WTC11 (cell line): ENCODE measurements around the gene AGPAT4. TPM values are rescaled to one million over a fixed set of nuclear protein-coding genes. Genes with fewer than 3 reads are reported as not detected.

Source experiments
- ATAC-seq: fragments of 200-7000 bp; cut with Tn5 transposase; 2 replicates; pipeline ENCODE4 v1.10.0; 2021; ENCODE audit warnings: mild to moderate bottlenecking, moderate library complexity
- CTCF ChIA-PET: fragments of 300-600 bp; sonication (Branson Sonifier 250); formaldehyde crosslinking; loops from one replicate; lab custom pipeline; 2021; ENCODE audit warnings: antibody characterized with exemption; lab: Charles Lee
- POLR2A ChIA-PET: fragments of 350-600 bp; sonication (Branson Sonifier 250); formaldehyde crosslinking; loops from one replicate; lab custom pipeline; 2021; ENCODE audit warnings: antibody characterized with exemption; lab: Charles Lee
- DNase-seq: peaks from one replicate; pipeline ENCODE4 v3.0.0; 2021; ENCODE audit warnings: low spot score
- H3K27ac Mint-ChIP-seq: 2 replicates; pipeline ENCODE4 v1.8.0; 2021; ENCODE audit warnings: mixed read lengths
- H3K27me3 Mint-ChIP-seq: 2 replicates; pipeline ENCODE4 v1.8.0; 2021; ENCODE audit warnings: low read depth, mild to moderate bottlenecking, moderate library complexity, mixed read lengths
- H3K36me3 Mint-ChIP-seq: 2 replicates; pipeline ENCODE4 v1.8.0; 2021; ENCODE audit warnings: mixed read lengths
- H3K4me1 Mint-ChIP-seq: 2 replicates; pipeline ENCODE4 v1.8.0; 2022; ENCODE audit warnings: mixed read lengths
- H3K4me3 Mint-ChIP-seq: 2 replicates; pipeline ENCODE4 v1.8.0; 2021; ENCODE audit warnings: mild to moderate bottlenecking, moderate library complexity, mixed read lengths
- H3K9me3 Mint-ChIP-seq: 2 replicates; pipeline ENCODE4 v1.8.0; 2021; ENCODE audit warnings: mixed read lengths
- CREM ChIP-seq: sonication (generic); formaldehyde crosslinking; IDR thresholded peaks from 2 replicates; pipeline ENCODE4 v1.8.1; 2022; ENCODE audit warnings: mild to moderate bottlenecking, missing genetic modification reagents, moderate library complexity
- FOXP1 ChIP-seq: sonication (generic); formaldehyde crosslinking; IDR thresholded peaks from 2 replicates; pipeline ENCODE4 v1.8.0; 2022; ENCODE audit warnings: missing genetic modification reagents, mild to moderate bottlenecking, moderate library complexity, borderline replicate concordance
- IRF2 ChIP-seq: sonication (generic); formaldehyde crosslinking; IDR thresholded peaks from 2 replicates; pipeline ENCODE4 v1.8.0; 2022; ENCODE audit warnings: low read depth, missing genetic modification reagents, borderline replicate concordance
- MXD4 ChIP-seq: fragments of 250-450 bp; sonication (Bioruptor Pico); IDR thresholded peaks from 2 replicates; pipeline ENCODE4 v1.8.0; 2021; ENCODE audit warnings: mild to moderate bottlenecking, moderate library complexity, borderline replicate concordance
- NFATC4 ChIP-seq: fragments of 250-450 bp; sonication (Bioruptor Pico); IDR thresholded peaks from 2 replicates; pipeline ENCODE4 v1.9.0; 2021; ENCODE audit warnings: mild to moderate bottlenecking
- NR2C2 ChIP-seq: sonication (generic); formaldehyde crosslinking; IDR thresholded peaks from 2 replicates; pipeline ENCODE4 v1.8.0; 2022; ENCODE audit warnings: mild to moderate bottlenecking, missing genetic modification reagents
- PRRX2 ChIP-seq: fragments of 250-450 bp; sonication (Bioruptor Pico); IDR thresholded peaks from 2 replicates; pipeline ENCODE4 v1.8.0; 2021; ENCODE audit warnings: mild to moderate bottlenecking
- RELA ChIP-seq: sonication (generic); formaldehyde crosslinking; IDR thresholded peaks from 2 replicates; pipeline ENCODE4 v1.8.1; 2022; ENCODE audit warnings: missing genetic modification reagents, mild to moderate bottlenecking, borderline replicate concordance
- SMAD4 ChIP-seq: sonication (generic); formaldehyde crosslinking; IDR thresholded peaks from 2 replicates; pipeline ENCODE4 v1.8.0; 2022; ENCODE audit warnings: mild to moderate bottlenecking, missing genetic modification reagents
- TCF7 ChIP-seq: sonication (generic); formaldehyde crosslinking; IDR thresholded peaks from 2 replicates; pipeline ENCODE4 v1.8.0; 2022; ENCODE audit warnings: mild to moderate bottlenecking, low read depth, missing genetic modification reagents, moderate library complexity
- TEAD4 ChIP-seq: sonication (generic); formaldehyde crosslinking; IDR thresholded peaks from 2 replicates; pipeline ENCODE4 v1.8.0; 2022; ENCODE audit warnings: mild to moderate bottlenecking, missing genetic modification reagents
- TP53 ChIP-seq: sonication (generic); formaldehyde crosslinking; IDR thresholded peaks from 2 replicates; pipeline ENCODE4 v1.8.1; 2023; ENCODE audit warnings: mild to moderate bottlenecking, missing genetic modification reagents
- USF2 ChIP-seq: sonication (generic); formaldehyde crosslinking; IDR thresholded peaks from 2 replicates; pipeline ENCODE4 v1.8.1; 2023; ENCODE audit warnings: mild to moderate bottlenecking, missing genetic modification reagents, moderate library complexity
- ZNF138 ChIP-seq: sonication (generic); formaldehyde crosslinking; conservative IDR thresholded peaks from 2 replicates; pipeline ENCODE4 v1.8.1; 2022; ENCODE audit warnings: mild to moderate bottlenecking, moderate library complexity, missing genetic modification reagents
- ZNF512 ChIP-seq: sonication (generic); formaldehyde crosslinking; IDR thresholded peaks from 2 replicates; pipeline ENCODE4 v1.8.1; 2022; ENCODE audit warnings: missing genetic modification reagents, borderline replicate concordance
- ZSCAN18 ChIP-seq: fragments of 250-450 bp; sonication (Bioruptor Pico); IDR thresholded peaks from 2 replicates; pipeline ENCODE4 v2.1.2; 2022; ENCODE audit warnings: mild to moderate bottlenecking, moderate library complexity
- total RNA-seq: library from RNA; stranded (reverse); gene quantifications from 3 replicates; pipeline ENCODE4 v1.2.3, GENCODE V29; 2021
- TF ChIP-seq, protein P1 (sequence below): sonication (generic); formaldehyde crosslinking; IDR thresholded peaks from 2 replicates; pipeline ENCODE4 v1.8.0; 2022; ENCODE audit warnings: mild to moderate bottlenecking, missing genetic modification reagents
- TF ChIP-seq, protein P2 (sequence below): fragments of 250-450 bp; sonication (Bioruptor Pico); IDR thresholded peaks from 2 replicates; pipeline ENCODE4 v1.9.0; 2021; ENCODE audit warnings: moderate library complexity, mild to moderate bottlenecking, inconsistent platforms, borderline replicate concordance
- TF ChIP-seq, protein P3 (sequence below): sonication (generic); formaldehyde crosslinking; IDR thresholded peaks from 2 replicates; pipeline ENCODE4 v1.8.0; 2023; ENCODE audit warnings: missing genetic modification reagents, mild to moderate bottlenecking, borderline replicate concordance

Gene AGPAT4
- total RNA-seq, 1 experiment from 2014 or later: 19.7 TPM

GRCh38 chr6:161132384-161132783 lies 141.5 kb downstream of the AGPAT4 start (continued):
- TF ChIP-seq, protein P1, sequence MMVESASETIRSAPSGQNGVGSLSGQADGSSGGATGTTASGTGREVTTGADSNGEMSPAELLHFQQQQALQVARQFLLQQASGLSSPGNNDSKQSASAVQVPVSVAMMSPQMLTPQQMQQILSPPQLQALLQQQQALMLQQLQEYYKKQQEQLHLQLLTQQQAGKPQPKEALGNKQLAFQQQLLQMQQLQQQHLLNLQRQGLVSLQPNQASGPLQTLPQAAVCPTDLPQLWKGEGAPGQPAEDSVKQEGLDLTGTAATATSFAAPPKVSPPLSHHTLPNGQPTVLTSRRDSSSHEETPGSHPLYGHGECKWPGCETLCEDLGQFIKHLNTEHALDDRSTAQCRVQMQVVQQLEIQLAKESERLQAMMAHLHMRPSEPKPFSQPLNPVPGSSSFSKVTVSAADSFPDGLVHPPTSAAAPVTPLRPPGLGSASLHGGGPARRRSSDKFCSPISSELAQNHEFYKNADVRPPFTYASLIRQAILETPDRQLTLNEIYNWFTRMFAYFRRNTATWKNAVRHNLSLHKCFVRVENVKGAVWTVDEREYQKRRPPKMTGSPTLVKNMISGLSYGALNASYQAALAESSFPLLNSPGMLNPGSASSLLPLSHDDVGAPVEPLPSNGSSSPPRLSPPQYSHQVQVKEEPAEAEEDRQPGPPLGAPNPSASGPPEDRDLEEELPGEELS (CRISPR knock-in tag): no peak
- TF ChIP-seq TP53 (no peak), USF2 (CRISPR knock-in tag) (no peak), ZNF512 (CRISPR knock-in tag) (no peak), CREM (CRISPR knock-in tag) (no peak), SMAD4 (CRISPR knock-in tag) (no peak)
- TF ChIP-seq, protein P2, sequence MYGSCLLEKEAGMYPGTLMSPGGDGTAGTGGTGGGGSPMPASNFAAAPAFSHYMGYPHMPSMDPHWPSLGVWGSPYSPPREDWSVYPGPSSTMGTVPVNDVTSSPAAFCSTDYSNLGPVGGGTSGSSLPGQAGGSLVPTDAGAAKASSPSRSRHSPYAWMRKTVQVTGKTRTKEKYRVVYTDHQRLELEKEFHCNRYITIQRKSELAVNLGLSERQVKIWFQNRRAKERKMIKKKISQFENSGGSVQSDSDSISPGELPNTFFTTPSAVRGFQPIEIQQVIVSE: no peak
- TF ChIP-seq, protein P3, sequence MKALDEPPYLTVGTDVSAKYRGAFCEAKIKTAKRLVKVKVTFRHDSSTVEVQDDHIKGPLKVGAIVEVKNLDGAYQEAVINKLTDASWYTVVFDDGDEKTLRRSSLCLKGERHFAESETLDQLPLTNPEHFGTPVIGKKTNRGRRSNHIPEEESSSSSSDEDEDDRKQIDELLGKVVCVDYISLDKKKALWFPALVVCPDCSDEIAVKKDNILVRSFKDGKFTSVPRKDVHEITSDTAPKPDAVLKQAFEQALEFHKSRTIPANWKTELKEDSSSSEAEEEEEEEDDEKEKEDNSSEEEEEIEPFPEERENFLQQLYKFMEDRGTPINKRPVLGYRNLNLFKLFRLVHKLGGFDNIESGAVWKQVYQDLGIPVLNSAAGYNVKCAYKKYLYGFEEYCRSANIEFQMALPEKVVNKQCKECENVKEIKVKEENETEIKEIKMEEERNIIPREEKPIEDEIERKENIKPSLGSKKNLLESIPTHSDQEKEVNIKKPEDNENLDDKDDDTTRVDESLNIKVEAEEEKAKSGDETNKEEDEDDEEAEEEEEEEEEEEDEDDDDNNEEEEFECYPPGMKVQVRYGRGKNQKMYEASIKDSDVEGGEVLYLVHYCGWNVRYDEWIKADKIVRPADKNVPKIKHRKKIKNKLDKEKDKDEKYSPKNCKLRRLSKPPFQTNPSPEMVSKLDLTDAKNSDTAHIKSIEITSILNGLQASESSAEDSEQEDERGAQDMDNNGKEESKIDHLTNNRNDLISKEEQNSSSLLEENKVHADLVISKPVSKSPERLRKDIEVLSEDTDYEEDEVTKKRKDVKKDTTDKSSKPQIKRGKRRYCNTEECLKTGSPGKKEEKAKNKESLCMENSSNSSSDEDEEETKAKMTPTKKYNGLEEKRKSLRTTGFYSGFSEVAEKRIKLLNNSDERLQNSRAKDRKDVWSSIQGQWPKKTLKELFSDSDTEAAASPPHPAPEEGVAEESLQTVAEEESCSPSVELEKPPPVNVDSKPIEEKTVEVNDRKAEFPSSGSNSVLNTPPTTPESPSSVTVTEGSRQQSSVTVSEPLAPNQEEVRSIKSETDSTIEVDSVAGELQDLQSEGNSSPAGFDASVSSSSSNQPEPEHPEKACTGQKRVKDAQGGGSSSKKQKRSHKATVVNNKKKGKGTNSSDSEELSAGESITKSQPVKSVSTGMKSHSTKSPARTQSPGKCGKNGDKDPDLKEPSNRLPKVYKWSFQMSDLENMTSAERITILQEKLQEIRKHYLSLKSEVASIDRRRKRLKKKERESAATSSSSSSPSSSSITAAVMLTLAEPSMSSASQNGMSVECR (CRISPR knock-in tag): no peak
- TF ChIP-seq, all 79 proteins: peak for 0

GRCh38 chr6:161130967-161131766 lies 142.7 kb downstream of the AGPAT4 start:
- no peak overlapping the region for H3K27ac Mint-ChIP-seq
- peaks cover 2% of the 10 kb centered on the region for H3K4me1 Mint-ChIP-seq
- H3K9me3 Mint-ChIP-seq: peaks cover 27% of the 10 kb centered on the region
- H3K36me3 Mint-ChIP-seq: peaks cover 65% of the 10 kb centered on the region
- no peak for ATAC-seq
- H3K27me3 Mint-ChIP-seq: no peaks in the 10 kb centered on the region; the same call in 1 of the 2 replicates
- no peak for DNase-seq
- ChIA-PET POLR2A (no interaction called here), CTCF (interaction anchor here (1.1 kb wide), 1 partner anchor 243 kb away, joined by 4 read pairs; no protein-coding TSS in a partner anchor)
- no peak overlapping the region for H3K4me3 Mint-ChIP-seq
- no peak for TF ChIP-seq PRRX2 (CRISPR knock-in tag)
- TF ChIP-seq NR2C2: no peak
- no peak for TF ChIP-seq MXD4 (CRISPR knock-in tag)
- TF ChIP-seq ZNF138 (CRISPR knock-in tag): no peak
- TF ChIP-seq, protein P3 (CRISPR knock-in tag): no peak
- TF ChIP-seq SMAD4 (CRISPR knock-in tag): no peak
- TF ChIP-seq NFATC4 (CRISPR knock-in tag): no peak
- TF ChIP-seq FOXP1: no peak
- TF ChIP-seq IRF2: no peak
- no peak for TF ChIP-seq ZSCAN18 (CRISPR knock-in tag)
- no peak for TF ChIP-seq TCF7 (CRISPR knock-in tag)
- TF ChIP-seq RELA (CRISPR knock-in tag): no peak
- TF ChIP-seq TEAD4 (CRISPR knock-in tag): no peak
